Measurements from ENCODE around the gene PLAGL2.
"Not testable (repeated sequence)": the region's sequence is repeated elsewhere in the genome, so short reads cannot be mapped to it uniquely, and the experiment has no call there.

The PLAGL2 gene

DNA sequence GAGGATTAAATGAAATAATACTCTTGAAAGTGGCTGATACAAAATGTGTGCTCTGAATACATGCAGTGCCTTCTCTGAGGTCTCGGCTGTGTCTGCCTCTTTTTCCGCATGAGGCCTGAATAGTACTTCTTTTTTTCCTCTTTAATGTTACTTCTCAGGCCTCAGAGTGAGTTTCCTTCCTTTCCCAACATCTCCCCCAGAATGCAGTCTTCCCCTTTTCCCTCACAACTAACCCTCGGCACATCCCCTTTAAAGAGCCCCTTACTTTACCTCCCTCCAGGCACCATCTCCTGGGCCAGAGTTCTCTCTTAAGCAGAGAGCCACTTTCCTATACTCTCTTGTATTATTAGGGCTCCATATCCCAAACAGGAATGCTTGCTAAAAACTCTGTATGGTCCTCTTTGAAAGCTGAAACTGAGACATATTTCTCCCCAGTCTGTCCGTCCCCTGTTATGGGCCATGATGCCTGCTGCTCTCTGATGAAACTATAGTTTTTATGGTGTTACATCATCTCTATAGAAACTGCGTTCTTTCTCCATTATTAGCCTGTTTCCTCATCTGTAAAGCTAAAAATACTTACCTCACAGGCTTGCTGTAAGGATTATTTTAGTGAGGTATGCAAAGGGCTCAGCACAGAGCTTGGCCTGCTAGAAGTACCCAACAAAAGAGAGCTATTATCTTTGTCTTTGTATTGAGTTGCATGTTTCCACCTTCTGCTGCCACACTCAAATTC, 2.3 kb downstream of the PLAGL2 start:
- DNase-seq (ENCODE audit: low read depth in 4 of 4, low spot score in 1 of 4), result no peak

DNA sequence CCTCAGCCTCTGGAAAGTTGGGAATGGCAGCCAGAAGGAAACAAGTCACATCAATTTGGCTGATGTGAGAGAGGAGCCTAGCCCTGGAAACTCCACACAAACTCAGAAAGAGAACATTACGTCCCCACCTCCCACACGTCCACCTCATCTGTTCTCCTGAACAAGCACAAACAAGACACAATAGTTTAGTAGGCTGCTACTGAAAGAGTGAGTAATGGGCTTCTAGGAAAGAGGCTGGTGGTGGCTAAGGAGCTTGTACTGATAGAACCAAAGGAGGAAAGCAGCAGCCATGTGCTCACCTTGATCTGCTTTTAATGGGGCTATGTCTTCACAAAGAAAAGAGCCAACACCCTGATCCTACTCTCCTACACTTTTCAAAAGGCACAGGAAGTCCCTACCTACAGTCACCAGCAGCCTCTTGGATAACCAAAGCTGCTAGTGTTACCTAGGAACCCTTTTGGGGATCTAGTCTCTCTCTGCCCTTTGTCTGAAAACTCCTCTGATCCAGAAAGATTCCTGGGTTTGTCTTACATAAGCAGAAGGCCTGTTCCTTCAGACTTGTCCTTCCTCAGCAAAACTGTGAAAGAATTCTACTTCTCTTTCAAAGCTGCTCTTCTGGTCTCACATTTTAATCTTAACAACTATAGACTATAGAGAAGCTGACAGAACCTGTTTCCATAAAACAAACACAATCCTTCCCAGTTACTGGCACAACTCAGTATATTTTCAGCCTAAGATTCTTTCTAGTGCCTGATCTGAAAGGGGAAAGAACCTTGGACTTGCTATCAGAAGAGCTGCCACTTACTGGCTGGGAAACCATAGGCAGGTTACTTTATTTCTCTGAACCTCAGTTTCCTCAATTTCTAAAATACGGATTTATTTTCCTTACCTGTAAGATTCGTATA, 3.1 kb downstream of the PLAGL2 start:
- peak; percentile 44 to 75 (median 67) for DNase-seq (ENCODE audit: low read depth in 4 of 4, low spot score in 1 of 4)

DNA sequence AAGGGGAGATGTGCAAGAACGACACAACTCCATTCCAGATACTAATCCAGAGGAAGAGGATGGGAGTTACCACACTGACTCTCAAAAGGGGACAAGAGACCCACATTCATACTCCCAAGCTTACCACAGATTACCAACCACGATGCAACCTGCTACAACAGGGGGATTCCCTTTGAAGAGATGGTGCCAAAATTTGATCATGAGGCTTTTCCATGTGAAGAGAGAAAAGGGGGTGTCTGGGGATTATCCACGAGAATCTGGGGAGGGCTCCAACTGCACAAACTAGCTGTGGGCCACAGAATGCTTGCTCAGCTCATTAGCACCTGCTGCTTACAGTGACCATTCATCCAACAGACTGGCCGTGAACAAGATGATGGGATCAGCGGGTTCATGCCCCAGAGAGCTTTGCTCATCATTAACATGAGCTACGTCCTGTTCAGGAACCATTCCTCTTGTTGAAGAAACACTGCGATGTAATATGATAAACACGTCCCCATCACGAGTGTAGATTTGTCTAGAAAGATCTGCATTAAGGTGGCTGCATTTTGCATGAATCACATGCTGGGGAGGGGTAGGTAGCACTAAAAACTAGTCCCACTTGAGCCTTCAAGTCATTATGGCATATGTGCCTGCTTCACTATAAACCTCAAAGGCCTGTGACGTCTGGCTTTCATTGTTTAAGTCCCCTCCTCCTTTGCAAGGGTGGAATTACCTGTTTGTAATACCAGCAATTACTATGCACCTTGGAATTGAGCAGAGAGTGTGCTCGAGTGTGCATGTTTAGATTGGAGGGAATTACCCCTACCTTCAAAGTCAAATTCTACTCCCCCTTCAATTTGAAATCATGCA, 4.0 kb downstream of the PLAGL2 start:
- no peak for DNase-seq (ENCODE audit: low read depth in 4 of 4, low spot score in 1 of 4)

DNA sequence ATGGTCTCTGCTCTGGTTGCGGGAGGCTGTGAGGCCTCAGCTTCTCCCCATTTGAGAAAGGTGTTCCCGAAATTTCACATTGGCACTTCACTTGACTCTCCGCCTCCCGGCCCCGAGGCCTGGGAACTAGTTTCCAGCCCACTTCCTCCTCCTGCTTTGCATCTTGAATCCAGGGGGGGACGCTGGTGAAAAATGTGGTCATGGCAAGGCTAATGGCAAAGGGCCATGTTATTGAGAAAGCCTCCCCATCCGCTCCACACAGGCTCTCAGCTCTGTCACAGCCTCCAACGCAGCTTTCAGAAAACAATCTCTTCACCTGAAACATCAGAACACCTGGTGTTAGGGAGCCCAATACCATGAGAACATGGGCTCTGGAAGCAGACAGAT, 5.6 kb downstream of the PLAGL2 start:
- no peak for DNase-seq (ENCODE audit: low read depth in 4 of 4, low spot score in 1 of 4)

DNA sequence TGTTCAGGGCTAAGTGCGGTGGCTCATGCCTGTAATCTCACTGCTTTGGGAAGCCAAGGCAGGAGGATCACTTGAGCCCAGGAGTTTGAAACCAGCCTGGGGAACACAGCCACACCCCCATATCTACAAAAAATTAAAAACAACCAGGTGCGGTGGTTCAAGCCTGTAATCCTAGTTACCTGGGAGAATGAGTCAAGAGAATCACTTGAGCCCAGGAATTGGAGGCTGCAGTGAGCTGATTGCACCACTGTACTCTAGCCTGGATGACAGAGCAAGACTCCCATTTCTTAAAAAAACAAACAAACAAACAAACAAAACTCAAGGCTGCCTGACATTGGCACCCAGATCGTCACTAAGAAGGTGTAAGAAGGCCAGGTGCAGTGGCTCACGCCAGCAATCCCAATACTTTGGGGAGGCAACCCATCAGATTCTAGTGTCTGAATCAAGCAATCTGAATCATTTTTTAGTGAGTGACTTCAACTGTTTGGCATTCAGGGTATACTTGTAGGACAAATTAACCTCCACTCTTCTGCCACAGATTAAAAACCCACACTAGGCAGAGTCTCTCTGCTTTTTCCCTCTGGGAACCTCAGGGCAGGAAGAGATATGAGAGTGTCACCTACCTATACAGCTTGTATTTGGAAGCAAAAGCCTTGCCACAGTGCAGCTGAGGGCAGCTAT, 6.1 kb downstream of the PLAGL2 start:
- DNase-seq (ENCODE audit: low read depth in 4 of 4, low spot score in 1 of 4), result no peak

DNA sequence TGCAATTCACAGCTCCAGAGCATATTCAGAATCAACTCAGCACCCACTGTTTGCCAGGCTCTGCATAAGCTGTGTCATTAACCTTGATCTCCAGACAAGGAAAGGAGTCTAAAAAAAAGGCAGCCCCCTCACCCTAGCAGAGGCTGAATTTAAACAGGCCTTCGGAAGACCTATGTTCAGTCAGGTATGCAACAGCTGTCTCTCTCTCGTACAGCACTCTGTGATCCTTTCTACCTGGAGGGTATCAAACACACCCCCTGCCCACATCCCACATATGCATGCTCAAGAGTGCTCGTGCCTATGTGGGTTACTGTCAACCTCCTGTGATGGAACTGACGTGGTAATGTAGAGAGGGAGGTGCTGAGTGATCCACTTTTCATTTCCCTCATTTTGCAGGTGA, 8.5 kb downstream of the PLAGL2 start:
- no peak for DNase-seq (ENCODE audit: low read depth in 4 of 4, low spot score in 1 of 4)

DNA sequence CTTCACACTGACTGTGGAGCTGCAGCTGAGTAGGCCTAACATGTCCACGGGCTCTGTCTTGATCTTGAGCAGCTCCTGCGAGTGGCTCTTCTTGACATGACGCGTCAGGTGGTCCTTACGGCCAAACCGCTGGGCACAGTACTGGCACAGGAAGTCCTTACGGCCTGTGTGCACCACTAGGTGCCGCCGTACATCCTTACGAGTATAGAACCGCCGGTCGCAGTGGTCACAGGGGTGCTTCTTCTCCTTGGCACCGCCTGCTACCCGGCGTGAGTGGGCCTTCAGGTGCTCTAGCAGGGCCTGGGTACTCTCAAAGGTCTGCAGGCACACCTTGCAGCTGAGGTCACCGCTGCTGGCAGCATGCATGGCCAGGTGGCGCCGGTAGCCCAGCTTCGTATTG, 10.4 kb downstream of the PLAGL2 start:
- not testable (repeated sequence) for DNase-seq (ENCODE audit: low read depth in 4 of 4, low spot score in 1 of 4)

DNA sequence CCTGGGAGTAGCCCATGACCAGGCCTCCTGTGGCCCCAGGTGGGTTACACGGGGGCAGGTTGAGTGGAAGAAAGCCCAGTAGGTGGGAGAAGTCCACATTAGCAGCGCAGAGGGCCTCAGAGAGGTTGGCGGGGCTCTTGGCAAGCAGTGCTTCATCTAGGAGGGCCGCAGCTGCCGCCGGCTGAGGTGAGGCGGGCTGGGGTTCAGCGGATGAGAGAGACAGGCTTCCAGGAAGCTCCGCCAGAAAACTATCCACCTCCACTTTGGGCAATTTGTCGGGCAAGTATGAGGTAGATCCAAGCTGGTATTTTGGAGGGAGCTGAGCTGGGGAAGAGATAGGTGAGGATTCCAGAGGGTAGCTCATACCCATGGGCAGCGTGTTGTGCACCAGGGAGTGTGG, 10.9 kb downstream of the PLAGL2 start:
- DNase-seq (ENCODE audit: low read depth in 4 of 4, low spot score in 1 of 4), result not testable (repeated sequence)

DNA sequence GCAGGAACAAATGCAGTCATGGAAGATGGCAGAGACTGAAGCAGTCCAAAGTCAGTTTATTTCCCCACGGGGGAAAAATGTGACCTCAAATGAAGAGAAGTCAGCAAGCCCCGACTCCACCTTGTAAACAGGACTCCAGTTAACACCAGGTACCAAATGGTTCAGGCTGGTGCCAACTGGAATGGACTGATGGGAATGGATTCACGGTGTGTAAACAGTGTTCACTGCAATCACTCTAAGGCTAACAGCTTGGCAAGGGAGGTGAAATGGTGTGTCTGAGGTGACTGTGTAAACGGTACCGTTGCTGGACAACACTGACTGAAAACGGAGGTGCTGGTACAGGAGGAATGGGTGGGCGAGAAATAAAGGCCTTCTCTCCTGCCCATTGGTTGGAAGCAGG, 12.0 kb downstream of the PLAGL2 start:
- DNase-seq (ENCODE audit: low read depth in 4 of 4, low spot score in 1 of 4), result no peak

DNA sequence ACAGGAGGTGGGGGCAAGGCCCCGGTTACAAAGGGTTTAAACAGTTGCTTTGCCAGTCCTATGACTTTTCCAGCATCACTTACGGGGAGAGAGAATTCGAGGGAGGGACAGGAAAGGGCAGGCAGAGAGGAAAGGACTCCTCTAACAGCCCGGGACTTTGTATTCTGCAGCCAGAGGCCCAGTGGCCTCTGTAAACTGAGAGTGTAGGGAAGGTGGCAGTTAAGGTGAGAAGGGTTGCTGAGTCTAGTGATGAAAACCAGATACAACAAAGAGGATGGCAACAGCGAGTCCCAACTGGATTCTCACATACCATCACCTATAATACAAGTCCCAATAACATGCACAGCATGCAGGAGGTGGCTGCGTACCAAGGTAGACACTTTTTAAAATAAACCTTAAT, 13.5 kb downstream of the PLAGL2 start:
- DNase-seq (ENCODE audit: low read depth in 4 of 4, low spot score in 1 of 4), result no peak

DNA sequence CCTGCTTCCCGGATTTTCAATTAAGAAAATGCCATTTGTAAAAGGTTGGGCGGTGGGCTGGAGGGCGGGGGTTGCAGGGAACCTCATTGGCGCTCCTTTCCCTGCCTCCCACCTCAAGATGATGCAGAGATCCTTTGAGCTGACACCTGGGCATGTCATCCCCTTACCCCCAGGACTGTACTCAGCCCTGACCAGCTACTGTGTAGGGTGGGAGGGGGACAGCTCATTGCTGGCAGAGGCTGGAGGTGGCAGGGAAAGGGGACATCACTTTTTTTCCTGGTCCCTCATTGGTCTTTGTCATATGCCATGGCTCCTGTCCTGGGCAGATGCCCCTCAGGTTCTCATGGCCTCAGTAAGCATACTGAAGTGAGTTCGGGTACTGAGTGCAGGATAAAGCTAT, 14.2 kb downstream of the PLAGL2 start:
- DNase-seq (ENCODE audit: low read depth in 4 of 4, low spot score in 1 of 4), result not testable (repeated sequence)

DNA sequence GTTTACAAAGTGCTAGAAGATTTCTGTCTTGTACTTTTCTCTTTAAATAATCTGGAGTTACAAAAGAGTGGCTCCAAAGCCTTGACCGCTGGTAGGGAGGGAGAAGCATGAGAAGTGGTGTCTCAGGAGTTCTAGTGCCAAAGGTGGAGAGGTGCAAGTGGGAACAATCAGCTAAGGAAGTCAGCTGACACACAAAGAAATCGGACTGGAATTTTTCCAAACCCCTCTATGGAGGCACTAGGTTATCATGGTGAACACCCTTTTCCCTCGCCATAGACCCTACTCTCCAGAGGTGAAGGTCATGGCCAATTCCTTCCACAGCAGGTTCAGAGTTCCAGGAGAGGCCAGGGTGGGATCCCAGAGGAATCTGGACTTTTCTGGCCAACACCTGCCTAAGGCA, 14.8 kb downstream of the PLAGL2 start:
- no peak for DNase-seq (ENCODE audit: low read depth in 4 of 4, low spot score in 1 of 4)

DNA sequence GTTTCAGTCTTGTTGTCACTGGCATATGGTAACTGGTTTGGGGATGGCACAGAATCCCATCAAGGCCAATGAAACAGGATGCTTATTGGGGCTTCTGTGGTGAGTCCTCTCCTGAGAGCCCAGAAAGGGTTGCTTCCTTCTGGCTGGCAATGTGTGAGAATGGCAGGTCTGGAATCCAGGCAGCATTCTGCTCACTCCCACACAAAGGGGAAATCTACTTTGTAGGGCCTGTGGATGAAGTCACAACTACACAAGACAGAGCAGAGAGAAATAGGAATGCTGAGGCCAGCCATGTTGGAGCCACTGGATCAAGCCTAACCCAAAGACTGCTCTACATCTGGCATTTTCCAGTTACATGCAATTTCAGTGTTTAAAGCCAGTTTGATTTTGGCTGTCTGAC, 15.7 kb downstream of the PLAGL2 start:
- DNase-seq (ENCODE audit: low read depth in 4 of 4, low spot score in 1 of 4), result no peak

DNA sequence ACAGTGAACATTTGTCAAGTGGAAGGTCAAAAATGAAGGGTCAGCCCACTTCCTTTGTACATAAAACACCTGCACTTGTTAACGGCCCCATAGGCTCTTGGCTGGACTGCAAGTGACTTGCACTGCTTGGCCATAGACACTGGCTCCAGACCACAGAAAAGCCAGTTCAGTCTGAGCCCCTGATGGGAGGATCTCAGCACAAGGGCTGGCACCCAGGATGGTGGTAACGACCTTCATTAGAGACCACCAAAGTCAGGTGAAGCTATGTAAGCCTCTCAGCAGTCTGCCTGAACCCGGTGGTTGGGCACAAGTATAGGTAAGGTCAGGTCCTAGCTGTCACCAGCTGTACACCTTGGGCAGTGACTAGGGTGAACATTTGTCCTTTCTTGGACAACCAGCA, 16.1 kb downstream of the PLAGL2 start:
- no peak for DNase-seq (ENCODE audit: low read depth in 4 of 4, low spot score in 1 of 4)

DNA sequence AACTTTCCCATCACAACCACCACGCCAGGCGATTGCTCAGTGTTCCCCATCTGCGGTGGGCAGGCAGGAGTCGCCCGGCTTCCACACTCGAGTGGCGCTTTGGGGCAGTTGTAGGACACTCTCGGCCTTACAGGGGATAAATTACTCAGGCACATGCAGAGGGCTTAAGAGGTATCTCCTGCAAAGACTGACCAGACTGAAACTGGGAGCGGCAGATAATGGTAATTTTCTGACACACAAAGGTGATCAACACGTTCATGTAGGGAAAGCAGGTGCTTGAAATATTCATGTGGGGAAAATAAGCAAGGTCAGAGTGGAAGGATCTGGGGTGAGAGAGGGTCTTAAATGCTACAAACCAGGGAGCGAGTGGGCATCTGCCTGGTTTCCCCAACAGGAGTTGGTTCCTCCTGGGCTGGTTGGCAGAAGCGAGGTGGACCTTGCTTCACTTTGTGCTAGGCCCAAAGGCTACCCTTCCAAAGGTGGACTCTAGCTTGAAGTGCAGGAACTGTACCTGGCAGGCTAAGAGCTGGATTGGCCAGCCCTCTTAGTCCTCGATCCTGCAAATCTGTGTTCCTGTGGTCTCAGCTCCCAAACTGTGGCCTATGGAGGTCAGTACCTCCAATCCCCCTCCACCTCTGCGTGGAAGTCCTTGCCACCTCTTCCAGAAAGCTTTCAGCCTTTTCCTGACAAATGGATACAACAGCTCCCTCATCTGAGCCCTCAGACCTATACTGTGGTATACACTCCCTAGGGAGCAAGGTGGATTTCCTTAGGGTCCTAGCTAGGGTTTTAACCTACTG, 16.7 kb downstream of the PLAGL2 start:
- no peak for DNase-seq (ENCODE audit: low read depth in 4 of 4, low spot score in 1 of 4)

DNA sequence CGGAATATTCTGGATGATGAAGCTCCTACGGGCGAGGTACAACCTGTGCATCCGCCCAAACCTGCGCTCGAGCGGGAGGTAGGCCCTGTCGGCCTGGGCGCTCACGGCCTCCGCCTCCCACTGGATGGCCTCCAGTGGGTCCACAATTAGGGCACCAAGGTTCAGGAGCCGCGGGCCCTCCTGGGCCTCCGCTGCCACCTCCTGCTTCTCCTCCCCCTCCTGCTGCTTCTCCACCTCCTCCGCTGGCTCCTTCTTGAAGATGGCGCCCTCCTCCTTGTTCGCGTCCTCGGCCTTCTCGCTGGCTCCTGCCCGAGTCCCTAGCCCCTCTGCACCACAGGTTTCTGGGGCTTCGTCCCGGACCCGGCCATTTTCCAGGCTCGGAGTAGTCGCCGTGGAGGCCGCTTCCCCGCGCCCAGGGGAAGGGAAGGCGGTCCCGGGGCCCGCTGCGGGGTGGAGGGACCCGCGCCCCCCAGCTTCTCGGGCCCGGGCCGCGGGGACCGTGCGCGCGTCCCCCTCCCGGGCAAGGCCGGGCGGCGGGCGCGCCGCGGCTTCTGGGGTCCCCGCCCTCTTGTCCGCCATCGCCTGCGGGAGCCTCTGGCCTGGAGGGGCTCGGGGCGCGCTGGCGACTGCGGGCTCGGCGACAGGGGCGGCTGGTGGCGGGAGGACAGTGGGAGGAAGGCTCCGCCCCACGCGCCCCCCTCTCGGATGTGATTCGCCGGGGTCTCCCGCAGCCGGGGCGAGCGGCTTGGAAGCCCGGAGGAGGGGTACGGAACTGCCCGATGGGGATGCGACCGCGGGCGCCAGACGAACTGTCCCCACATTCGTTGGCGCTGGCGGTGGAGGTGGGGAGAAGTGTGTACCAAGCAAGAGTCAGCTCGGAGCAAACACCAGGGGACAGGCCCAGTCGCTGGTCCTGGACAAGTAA, 17.6 kb downstream of the PLAGL2 start:
- DNase-seq (ENCODE audit: low read depth in 4 of 4, low spot score in 1 of 4), result no peak

DNA sequence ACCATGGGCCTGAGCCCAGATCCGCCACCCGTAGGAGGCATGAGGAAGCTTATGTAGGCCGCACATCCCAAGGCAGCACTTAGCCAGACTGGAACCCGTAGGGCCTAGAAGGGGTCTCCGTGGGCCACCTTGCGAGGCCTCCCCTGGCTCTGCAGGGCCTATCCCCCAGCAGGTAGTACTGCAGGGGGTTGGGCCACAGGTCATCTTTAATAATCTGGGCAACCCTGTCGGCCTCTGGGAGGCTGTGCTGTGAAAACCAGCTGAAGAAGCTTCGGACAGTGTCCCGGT, 18.5 kb downstream of the PLAGL2 start:
- no peak for DNase-seq (ENCODE audit: low read depth in 4 of 4, low spot score in 1 of 4)

DNA sequence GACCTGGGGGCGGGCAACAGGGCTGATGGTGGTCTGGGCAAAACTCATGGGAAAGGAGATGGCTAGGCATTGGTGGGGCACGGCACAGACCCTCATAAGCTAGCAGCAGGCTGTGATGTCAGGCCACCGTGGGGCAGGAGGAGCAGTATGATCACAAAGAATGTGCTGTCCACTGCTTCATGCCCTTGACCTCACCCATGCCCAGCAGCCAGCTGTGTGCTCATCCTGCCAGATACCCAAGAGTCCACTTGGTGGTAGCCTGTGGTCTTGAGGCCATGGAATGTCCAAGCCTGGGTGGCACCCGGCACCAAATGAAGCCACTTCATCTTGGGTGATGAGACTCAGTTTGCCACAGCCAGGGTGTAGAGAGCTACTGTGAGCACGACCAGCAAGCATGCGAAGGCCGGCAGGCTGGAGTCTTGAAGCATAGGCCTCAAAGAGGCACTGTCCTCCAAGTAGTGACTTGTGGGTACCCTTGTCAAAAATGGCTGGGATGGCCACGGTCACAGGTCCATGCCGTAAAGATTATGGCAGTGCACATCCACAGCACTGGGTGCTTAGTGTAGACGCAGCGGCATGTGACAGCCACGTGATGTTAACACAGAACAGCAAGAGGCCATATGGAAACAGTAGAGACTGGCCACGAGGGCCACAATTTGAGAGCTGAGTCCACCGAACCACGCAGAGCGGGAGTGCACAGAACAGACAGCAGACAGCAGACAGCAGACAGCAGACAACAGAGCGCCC, 19.0 kb downstream of the PLAGL2 start:
- no peak for DNase-seq (ENCODE audit: low read depth in 4 of 4, low spot score in 1 of 4)

DNA sequence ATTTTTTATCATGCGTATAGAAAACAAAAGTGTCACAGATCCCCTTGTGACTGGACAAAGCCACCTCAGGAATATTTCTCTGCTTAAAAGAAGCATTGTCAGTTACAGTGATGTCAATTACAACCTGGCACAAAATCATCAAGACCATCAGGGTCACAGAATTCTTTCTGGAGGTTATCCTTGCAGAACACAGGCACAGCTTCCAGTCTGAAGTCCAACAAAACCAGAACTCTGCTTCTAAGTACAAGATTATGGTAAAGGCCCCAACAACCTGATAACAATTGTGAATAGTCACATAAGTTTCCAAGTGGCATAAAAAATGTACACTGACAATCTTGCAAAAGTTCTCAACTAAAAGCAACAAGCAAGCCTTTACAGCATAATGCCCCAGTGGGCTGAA, 21.0 kb downstream of the PLAGL2 start:
- no peak for DNase-seq (ENCODE audit: low read depth in 4 of 4, low spot score in 1 of 4)
